Caki2 (cell line): ENCODE measurements around the gene PHF19. TPM values are rescaled to one million over a fixed set of nuclear protein-coding genes. Genes with fewer than 3 reads are reported as not detected.
A peak's percentile ranks its signal among the peaks of the same experiment; 100 is the strongest.

Experiments
- DNase-seq: peaks from one replicate; pipeline ENCODE4 v3.0.0-alpha.2; 2015; ENCODE audit warnings: low read depth
- in situ Hi-C: cut with HindIII; loops from 2 replicates; pipeline ENCODE4 v1.10.0; 2016; ENCODE audit warnings: low sequenced_read_pairs, low pct_unique_long_range_greater_than_20kb, mixed read lengths
- total RNA-seq: library from RNA; depleted of rRNA; stranded (reverse); fragments of >200 nt; shearing (Covaris generic); gene quantifications from 2 replicates; pipeline ENCODE4 v1.2.3, GENCODE V29; 2014; ENCODE audit warnings: low replicate concordance

Gene PHF19
- total RNA-seq, 1 experiment from 2014 or later, result 47.7 TPM

DNA sequence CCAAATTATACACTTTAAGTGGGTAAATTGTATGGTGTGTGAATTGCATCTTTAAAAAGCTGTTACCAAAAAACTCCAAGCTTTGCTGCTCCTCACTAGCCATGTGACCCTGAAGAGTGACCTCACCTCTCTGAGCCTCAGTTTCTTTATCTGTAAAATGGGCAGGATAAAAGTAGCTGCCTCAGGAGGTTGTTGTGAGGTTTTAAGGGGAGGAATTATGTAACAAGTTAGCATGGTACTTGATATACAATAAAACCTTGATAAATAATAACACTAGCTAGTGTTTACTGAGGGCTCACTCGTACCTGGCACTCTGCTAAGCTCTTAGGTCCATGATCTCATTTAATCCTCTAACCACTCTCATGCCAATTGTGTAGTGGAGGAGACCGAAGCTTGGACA lies 19.0 kb upstream of the PHF19 start:
- in situ Hi-C loops, result no loop called here
- DNase-seq, result no peak

GRCh38 chr9:120894321-120895148 lies 17.5 kb upstream of the PHF19 start:
- no peak for DNase-seq
- in situ Hi-C loops, result no loop called here

DNA sequence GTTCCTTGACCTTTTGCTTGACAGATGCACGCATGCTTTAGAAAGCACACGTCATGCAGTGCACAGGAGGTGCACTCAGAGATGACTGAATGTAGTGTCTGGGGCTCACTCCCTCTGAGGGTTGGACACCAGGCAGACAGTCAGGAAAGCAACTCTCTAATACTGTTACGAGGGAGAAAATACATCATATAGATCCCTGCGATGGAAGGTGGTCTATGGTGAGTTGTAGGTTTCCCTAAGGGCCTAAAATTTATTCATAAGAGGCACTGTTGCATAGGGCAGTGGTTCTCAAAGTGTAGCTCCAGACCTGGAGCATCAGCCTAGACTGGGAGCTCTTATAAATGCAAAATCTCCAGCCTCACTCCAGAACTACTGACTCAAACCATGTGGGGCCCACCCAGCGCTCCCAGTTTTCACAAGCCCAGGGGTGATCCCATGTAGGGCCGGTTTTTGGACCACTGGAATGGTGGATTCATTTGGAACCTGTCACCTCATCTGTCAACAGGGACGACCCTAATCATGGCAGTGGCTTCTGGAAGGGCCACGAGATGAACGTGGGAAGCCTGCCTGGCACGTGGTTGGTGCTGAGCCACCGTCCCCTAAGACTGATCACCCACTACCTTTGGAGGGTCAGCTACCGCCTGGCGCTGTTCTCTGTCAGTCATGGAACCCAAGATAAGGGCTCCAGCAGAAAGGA lies 16.8 kb upstream of the PHF19 start:
- in situ Hi-C loops, result no loop called here
- DNase-seq, result no peak

DNA sequence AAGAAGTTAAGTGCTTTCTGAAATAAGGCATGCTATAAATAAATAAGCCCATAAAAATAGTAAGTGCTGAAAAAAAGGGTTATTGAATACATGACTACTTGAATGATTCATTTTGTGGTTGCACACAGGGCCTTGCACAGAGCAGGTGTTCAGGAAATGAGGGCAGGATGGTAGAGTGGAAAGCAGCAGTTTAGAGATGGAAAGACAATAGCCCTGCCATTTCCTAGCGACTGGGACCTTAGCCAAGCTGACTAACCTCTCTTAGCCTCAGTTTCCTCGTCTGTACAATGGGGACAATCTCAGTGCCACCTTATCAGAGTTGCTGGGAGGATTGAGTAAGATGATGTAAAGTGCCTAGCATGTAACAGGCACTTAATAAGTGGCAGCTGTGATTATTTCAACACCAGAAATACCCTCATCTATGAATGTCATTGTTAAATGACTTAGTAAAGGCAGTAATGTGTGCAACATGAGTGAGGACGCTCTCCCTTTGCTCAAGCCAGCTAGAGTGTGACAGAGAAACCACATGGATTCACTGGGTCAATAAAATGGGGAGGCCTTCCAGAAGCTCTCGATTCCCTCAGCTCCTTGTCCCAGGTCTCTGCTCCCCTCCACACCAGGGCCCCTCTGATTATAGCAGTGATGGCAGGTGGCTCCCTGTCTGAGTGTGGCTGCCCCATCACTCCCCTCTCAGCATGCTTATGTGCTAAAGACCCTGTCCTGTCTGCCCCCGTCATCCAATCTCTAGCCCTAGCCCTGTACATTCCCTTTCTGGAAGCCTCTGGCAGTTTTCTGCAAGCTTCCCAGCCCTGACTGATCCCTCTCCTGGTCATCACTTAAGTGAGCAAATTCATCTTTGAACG lies 16.0 kb upstream of the PHF19 start:
- DNase-seq, result no peak
- in situ Hi-C loops, result no loop called here

DNA sequence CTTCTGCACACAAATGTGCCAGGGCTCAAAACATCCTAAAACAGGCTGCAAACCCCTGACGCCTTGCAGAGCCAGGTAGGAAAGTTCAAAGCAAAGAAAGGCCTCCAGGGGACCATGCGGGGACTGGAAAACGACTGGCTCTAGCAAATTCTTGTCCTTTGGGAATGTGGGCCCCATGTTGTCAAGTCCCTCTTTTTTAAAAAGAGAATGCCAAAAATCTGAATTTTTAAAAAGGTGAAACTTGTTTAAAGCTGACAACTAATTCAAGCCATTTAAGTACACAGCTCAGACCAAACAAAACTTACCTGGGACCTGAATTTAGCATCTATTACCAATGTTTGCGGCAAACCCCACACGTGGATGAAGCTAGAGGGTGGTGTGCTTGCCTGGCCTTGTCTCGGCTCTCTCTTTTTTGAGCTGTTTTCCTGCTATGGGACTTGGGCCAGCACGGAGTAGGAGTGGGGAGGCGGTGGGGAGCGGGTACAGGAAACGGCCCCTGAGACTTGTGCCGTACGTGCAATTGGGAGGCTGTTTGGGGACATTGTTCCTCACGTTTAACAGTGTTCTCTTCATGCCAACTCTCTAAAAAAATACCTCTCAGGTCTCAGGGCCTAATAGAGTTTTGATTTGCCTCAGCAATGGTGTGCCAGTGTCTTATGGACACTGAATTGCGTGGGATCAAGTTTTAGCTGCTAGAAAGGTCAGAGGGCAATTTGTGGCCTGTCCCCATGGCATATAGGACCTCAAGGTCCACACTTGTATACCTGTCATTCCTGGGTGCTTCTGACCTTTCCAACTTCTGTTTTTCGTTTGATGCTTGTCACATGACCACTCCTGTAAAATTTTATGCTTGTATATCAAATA lies 15.1 kb upstream of the PHF19 start:
- DNase-seq, result no peak
- in situ Hi-C loops, result no loop called here

- in situ Hi-C loops, result no loop called here
- no peak for DNase-seq
Measured at GRCh38 chr9:120891245-120891883, 14.4 kb upstream of the PHF19 start.

- in situ Hi-C loops, result no loop called here
- no peak for DNase-seq
Measured at GRCh38 chr9:120890320-120891244, 13.6 kb upstream of the PHF19 start.

- in situ Hi-C loops, result no loop called here
Measured at GRCh38 chr9:120889606-120890271, 12.8 kb upstream of the PHF19 start.

GRCh38 chr9:120888626-120889025 lies 11.6 kb upstream of the PHF19 start:
- DNase-seq, result no peak
- in situ Hi-C loops, result no loop called here

More at GRCh38 chr9:120889606-120890271, 12.8 kb upstream of the PHF19 start:
- no peak for DNase-seq

DNA sequence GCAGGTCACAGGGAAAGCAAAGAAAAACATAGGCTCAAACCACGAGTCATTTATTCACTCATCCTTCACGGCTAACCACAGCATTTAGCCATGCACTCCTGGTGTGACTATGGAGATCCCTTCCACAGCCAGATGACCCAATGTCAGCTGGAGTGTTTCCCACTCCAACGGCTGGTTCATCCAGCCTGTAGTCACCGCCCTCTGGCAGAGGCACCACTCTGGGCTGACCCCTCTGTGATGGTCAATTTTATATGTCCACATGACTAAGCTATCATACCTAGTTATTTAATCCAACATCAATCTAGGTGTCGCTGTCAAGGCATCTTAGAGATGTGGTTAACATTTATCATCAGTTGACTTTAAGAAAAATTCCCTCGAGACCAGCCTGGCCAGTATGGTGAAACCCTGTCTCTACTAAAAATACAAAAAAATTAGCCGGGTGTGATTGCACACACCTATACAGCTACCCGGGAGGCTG lies 9.5 kb upstream of the PHF19 start:
- peak; percentile 89 for DNase-seq
- in situ Hi-C loops, result no loop called here

DNA sequence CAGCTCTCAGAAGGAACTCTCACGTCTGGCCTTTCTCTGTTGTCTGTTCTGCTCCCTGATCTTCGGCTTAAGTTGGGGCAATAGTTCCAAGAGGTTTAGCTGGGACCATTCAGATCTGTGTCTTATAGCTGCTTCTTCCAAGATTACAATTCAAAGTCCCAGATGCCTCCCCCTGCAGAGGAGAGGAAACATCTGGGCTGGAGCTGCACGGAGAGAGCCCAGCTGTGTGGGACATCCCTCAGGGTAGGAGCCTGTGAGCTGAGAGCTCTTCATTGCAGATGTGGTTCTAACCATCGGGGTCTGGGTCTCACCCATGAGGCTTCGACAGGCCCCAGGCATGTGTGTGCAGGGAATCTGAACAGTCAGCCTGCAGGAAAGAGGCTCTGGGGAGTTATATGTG lies 9.0 kb upstream of the PHF19 start:
- no peak for DNase-seq
- in situ Hi-C loops, result no loop called here

DNA sequence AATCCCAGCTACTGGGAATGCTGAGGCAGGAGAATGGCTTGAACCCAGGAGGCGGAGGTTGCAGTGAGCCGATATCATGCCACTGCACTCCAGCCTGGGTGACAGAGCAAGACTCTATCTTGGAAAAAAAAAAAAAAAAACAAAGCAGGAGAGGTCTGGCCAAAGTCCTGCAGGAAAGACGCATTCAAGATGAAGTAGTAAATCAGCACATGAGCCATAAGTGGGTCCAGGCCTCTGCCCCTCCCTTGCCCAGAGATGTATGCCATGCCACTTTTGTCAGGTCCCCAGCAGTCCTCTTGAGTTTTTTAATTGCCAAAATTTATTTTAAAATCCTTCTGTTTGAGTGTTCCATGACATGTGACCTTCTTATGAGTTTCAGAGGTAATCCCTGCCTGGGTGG lies 8.5 kb upstream of the PHF19 start:
- in situ Hi-C loops, result no loop called here
- no peak for DNase-seq

GRCh38 chr9:120883608-120883996 lies 6.6 kb upstream of the PHF19 start:
- DNase-seq, result no peak
- in situ Hi-C loops, result no loop called here

DNA sequence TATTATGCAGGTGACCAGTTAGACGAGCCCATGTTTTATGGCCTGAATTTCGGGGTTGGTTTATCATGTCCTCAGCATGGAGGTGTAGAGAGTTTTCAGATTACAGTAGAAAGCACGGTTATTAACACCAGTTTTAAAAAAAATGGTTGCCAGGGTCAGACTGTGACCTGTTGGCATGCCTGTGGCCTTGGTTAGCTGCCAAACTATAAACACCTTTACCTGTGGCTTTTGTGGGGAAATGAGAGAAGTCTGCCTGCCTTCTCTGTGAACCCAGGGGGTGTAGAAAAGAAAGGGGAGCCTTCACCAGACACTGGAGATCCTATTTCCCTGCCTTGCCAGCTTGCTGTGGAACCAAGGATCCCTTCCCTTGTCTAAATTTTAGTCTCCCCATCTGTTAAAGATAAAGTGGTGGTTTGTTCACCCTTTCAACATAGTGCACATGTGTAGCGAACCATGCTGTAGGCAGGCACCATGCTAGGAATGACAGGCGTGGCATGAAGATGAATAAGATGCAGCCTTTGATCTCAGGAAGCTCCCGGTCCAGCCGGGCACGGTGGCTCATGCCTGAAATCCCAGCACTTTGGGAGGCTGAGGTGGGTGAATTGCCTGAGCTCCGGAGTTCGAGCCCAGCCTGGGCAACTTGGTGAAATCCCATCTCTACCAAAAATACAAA lies 6.1 kb upstream of the PHF19 start:
- DNase-seq, result peak; percentile 47
- in situ Hi-C loops, result no loop called here

GRCh38 chr9:120879446-120879845 lies 2.5 kb upstream of the PHF19 start:
- no peak for DNase-seq
- in situ Hi-C loops, result no loop called here
